PC-9 (cell line): ENCODE results near the gene RNLS. TPM values are rescaled to one million over a fixed set of nuclear protein-coding genes. Genes with fewer than 3 reads are reported as not detected.

ENCODE experiments used
- Bru-seq: library from RNA; stranded (reverse); fragments of 400-500 nt; gene quantifications from one replicate; lab custom pipeline; 2021; lab: Mats Ljungman, UMichigan
- BruChase-seq, 2 experiments: library from RNA; stranded (reverse); fragments of 400-500 nt; gene quantifications; one replicate each; lab custom pipeline; 2021; lab: Mats Ljungman, UMichigan
- BruUV-seq: library from RNA; stranded (reverse); fragments of 400-500 nt; replicated peaks from 2 replicates; lab custom pipeline; 2021; lab: Mats Ljungman, UMichigan
- CTCF ChIA-PET: fragments of 300-600 bp; sonication (Branson Sonifier 250); formaldehyde crosslinking; loops from one replicate; lab custom pipeline; 2022; ENCODE audit warnings: antibody characterized with exemption; lab: Charles Lee
- POLR2A ChIA-PET: fragments of 300-600 bp; sonication (Branson Sonifier 250); formaldehyde crosslinking; loops from one replicate; lab custom pipeline; 2022; ENCODE audit warnings: antibody characterized with exemption; ENCODE audit not compliant: unreplicated experiment; lab: Charles Lee
- DNase-seq, 2 experiments: peaks; one replicate each; pipeline versions ENCODE4 v3.0.0 to v3.0.0-alpha.2; 2015 to 2022; ENCODE audit warnings: mixed read lengths in 1 of 2
- H2AFZ ChIP-seq: fragments of 200-600 bp; sonication (generic); 2 replicates; pipeline ENCODE4 v1.8.1; 2017; ENCODE audit warnings: antibody characterized with exemption
- H3F3A ChIP-seq: fragments of 200-600 bp; sonication (generic); 2 replicates; pipeline ENCODE4 v1.8.1; 2017; ENCODE audit warnings: antibody characterized with exemption, mild to moderate bottlenecking, low read depth; ENCODE audit not compliant: insufficient read depth
- H3K27ac ChIP-seq: fragments of 200-600 bp; sonication (generic); 2 replicates; pipeline ENCODE4 v1.6.1; 2016; ENCODE audit warnings: mixed run types
- H3K27me3 ChIP-seq: fragments of 200-600 bp; sonication (generic); 2 replicates; pipeline ENCODE4 v1.6.1; 2016; ENCODE audit warnings: low read depth, mixed run types; ENCODE audit not compliant: insufficient read depth
- H3K36me3 ChIP-seq: fragments of 200-600 bp; sonication (generic); 2 replicates; pipeline ENCODE4 v1.6.1; 2016; ENCODE audit warnings: low read depth, mixed run types
- H3K4me1 ChIP-seq: fragments of 200-600 bp; sonication (generic); replicated peaks from 2 replicates; pipeline ENCODE4 v1.6.1; 2016; ENCODE audit warnings: mixed run types; ENCODE audit not compliant: insufficient read depth
- H3K4me2 ChIP-seq: fragments of 200-600 bp; sonication (generic); 2 replicates; pipeline ENCODE4 v1.6.1; 2017; ENCODE audit warnings: mixed run types
- H3K4me3 ChIP-seq: fragments of 200-600 bp; sonication (generic); 2 replicates; pipeline ENCODE4 v1.6.1; 2016; ENCODE audit warnings: mixed run types
- H3K79me2 ChIP-seq: fragments of 200-600 bp; sonication (generic); 2 replicates; pipeline ENCODE4 v1.6.1; 2017; ENCODE audit warnings: low read depth, mixed run types
- H3K9me2 ChIP-seq: fragments of 200-600 bp; sonication (generic); 2 replicates; pipeline ENCODE4 v1.8.1; 2017; ENCODE audit warnings: mild to moderate bottlenecking; ENCODE audit not compliant: insufficient read depth
- H3K9me3 ChIP-seq: fragments of 200-600 bp; sonication (generic); 2 replicates; pipeline ENCODE4 v1.8.1; 2016; ENCODE audit warnings: low read depth; ENCODE audit not compliant: insufficient read depth
- H4K20me1 ChIP-seq: fragments of 200-600 bp; sonication (generic); 2 replicates; pipeline ENCODE4 v1.8.1; 2017; ENCODE audit not compliant: insufficient read depth
- CTCF ChIP-seq: fragments of 200-600 bp; sonication (generic); conservative IDR thresholded peaks from 2 replicates; pipeline ENCODE4 v1.6.1; 2017; ENCODE audit warnings: mixed run types, antibody characterized with exemption, mild to moderate bottlenecking, moderate library complexity
- EZH2 ChIP-seq: fragments of 200-600 bp; sonication (generic); IDR thresholded peaks from 2 replicates; pipeline ENCODE4 v1.8.0; 2017; ENCODE audit warnings: antibody characterized with exemption, low read depth
- intact Hi-C: fragments of 100-400 bp; cut with micrococcal nuclease; formaldehyde crosslinking; loops from one replicate; pipeline ENCODE4 v1.10.0; 2022; ENCODE audit not compliant: unreplicated experiment
- long read RNA-seq: library from polyadenylated mRNA; stranded (forward); transcript quantifications from one replicate; pipeline ENCODE4 v2.0.0, GENCODE V29; 2022
- total RNA-seq: library from RNA; stranded (reverse); gene quantifications from 2 replicates; pipeline ENCODE4 v1.2.3, GENCODE V29; 2021

Gene RNLS
- total RNA-seq (not detected in 2 replicates), Bru-seq, nascent RNA (percentile 1 among the genes with signal in this experiment), BruChase-seq, experiment 1, labeled RNA remaining after a 2-hour chase (percentile 3 among the genes with signal in this experiment), BruChase-seq, experiment 2, labeled RNA remaining after a 6-hour chase (percentile 2 among the genes with signal in this experiment)
- long read RNA-seq: 0 reads

- intact Hi-C loops: no loop called here
- POLR2A ChIA-PET: no interaction called here
- H3K4me2 ChIP-seq: no peak within 1 kb of the TSS
- no peak within 1 kb of the TSS for H3K4me3 ChIP-seq
- DNase-seq: no peak
- H3F3A ChIP-seq: no peaks in the 10 kb centered on the region
- no peaks in the 10 kb centered on the region for H3K27me3 ChIP-seq
- H3K36me3 ChIP-seq: no peaks in the 10 kb centered on the region
- CTCF ChIA-PET: no interaction called here
- BruUV-seq: no TSS peak
- no peaks in the 10 kb centered on the region for H3K79me2 ChIP-seq
- no peaks in the 10 kb centered on the region for H4K20me1 ChIP-seq
- H3K27ac ChIP-seq: no peak within 1 kb of the TSS
- H3K9me2 ChIP-seq: no peaks in the 10 kb centered on the region
- H2AFZ ChIP-seq: no peak within 1 kb of the TSS
- TF ChIP-seq CTCF (no peak), EZH2 (no peak)
- no peaks in the 10 kb centered on the region for H3K9me3 ChIP-seq
- no peaks in the 10 kb centered on the region for H3K4me1 ChIP-seq
These were observed at the start of gene RNLS for GRCh38 chr10:88582806-88583583. RNLS (minus strand) TSS chr10:88583318.

DNA sequence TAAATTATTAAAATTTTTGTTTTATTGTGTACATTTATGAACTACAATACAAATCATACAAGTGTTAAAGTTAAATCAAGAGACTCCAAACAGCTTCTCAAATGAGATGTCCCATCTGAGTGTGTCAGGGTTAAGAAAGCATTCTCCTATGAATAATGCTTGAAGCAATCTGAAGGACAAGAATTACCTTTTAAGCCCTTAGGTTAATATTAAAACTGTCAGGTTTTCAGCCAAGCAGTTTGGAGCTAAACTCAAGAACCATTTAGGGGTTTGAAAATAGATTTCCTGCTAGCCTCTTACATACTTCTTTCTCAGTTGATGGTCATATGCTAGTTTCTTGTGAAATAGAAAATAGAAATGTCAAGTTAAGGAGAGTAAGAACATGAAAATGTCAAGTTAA is 41.7 kb upstream of the RNLS start:
- intact Hi-C loops: no loop called here
- Histone ChIP-seq H3K9me2 (no peaks in the 10 kb centered on the region), H3K4me3 (no peak overlapping the region), H3K27ac (no peak overlapping the region), H3K36me3 (no peaks in the 10 kb centered on the region), H2AFZ (no peak overlapping the region), H3K4me1 (no peaks in the 10 kb centered on the region), H4K20me1 (no peaks in the 10 kb centered on the region), H3K27me3 (no peaks in the 10 kb centered on the region), H3K4me2 (no peak overlapping the region), H3F3A (no peaks in the 10 kb centered on the region), H3K9me3 (no peaks in the 10 kb centered on the region), H3K79me2 (no peaks in the 10 kb centered on the region)
- BruUV-seq: no TSS peak
- no peak for DNase-seq
- TF ChIP-seq EZH2 (no peak), CTCF (no peak)
- ChIA-PET POLR2A (no interaction called here), CTCF (no interaction called here)

GRCh38 chr10:88623835-88624234 is 40.7 kb upstream of the RNLS start:
- H3K79me2 ChIP-seq: no peaks in the 10 kb centered on the region

More at GRCh38 chr10:88623835-88624234, 40.7 kb upstream of the RNLS start:
- intact Hi-C loops: no loop called here
- CTCF ChIA-PET: no interaction called here
- no peaks in the 10 kb centered on the region for H3K4me1 ChIP-seq
- H2AFZ ChIP-seq: no peak overlapping the region
- no peaks in the 10 kb centered on the region for H3K9me2 ChIP-seq
- no peaks in the 10 kb centered on the region for H3K9me3 ChIP-seq
- no peaks in the 10 kb centered on the region for H3K27me3 ChIP-seq
- no peak overlapping the region for H3K27ac ChIP-seq
- H4K20me1 ChIP-seq: no peaks in the 10 kb centered on the region
- H3K4me3 ChIP-seq: no peak overlapping the region
- no TSS peak for BruUV-seq
- POLR2A ChIA-PET: no interaction called here
- no peaks in the 10 kb centered on the region for H3K36me3 ChIP-seq
- no peaks in the 10 kb centered on the region for H3F3A ChIP-seq
- H3K4me2 ChIP-seq: no peak overlapping the region
- TF ChIP-seq CTCF: no peak
- TF ChIP-seq EZH2: no peak
- no peak for DNase-seq
